HG03175 (cell line): ENCODE data around the gene TJP2.

Experiments used
- ATAC-seq: cut with Tn5 transposase; IDR thresholded peaks from one replicate; pipeline ENCODE4 v1.9.1; 2021; ENCODE audit warnings: mild to moderate bottlenecking, moderate library complexity; ENCODE audit not compliant: unreplicated experiment

TJP2 gene

DNA sequence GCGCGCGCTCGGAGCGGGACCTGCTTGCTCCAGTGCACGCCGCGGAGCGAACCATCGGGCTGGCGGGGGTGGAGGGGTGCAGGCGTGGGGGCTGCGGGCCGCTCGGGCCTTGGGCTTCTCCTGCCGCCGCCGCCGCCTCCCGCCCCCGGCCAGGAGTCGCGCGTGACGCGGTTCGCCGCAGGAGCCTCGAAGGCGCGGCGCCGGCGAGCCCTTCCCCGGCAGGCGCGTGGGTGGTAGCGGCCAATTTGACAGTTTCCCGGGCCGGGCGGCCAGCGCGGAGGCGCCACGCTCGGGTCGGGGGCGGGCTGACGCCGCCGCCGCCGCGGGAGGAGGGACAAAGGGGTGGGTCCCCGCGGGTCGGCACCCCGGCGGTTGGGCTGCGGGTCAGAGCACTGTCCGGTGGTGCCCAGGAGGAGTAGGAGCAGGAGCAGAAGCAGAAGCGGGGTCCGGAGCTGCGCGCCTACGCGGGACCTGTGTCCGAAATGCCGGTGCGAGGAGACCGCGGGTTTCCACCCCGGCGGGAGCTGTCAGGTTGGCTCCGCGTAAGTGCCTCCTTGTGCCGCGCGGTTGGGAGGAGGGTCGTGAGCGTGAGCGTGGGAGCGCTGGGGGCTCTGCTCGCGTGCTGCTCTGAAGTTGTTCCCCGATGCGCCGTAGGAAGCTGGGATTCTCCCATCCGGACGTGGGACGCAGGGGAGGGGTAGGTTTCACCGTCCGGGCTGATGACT is at the start of gene TJP2:
TJP2 (plus strand) TSS at position 387 of the 725 bp plus-strand sequence; CDS start at position 483, 96 bp downstream.
- peak; percentile 49 for ATAC-seq

DNA sequence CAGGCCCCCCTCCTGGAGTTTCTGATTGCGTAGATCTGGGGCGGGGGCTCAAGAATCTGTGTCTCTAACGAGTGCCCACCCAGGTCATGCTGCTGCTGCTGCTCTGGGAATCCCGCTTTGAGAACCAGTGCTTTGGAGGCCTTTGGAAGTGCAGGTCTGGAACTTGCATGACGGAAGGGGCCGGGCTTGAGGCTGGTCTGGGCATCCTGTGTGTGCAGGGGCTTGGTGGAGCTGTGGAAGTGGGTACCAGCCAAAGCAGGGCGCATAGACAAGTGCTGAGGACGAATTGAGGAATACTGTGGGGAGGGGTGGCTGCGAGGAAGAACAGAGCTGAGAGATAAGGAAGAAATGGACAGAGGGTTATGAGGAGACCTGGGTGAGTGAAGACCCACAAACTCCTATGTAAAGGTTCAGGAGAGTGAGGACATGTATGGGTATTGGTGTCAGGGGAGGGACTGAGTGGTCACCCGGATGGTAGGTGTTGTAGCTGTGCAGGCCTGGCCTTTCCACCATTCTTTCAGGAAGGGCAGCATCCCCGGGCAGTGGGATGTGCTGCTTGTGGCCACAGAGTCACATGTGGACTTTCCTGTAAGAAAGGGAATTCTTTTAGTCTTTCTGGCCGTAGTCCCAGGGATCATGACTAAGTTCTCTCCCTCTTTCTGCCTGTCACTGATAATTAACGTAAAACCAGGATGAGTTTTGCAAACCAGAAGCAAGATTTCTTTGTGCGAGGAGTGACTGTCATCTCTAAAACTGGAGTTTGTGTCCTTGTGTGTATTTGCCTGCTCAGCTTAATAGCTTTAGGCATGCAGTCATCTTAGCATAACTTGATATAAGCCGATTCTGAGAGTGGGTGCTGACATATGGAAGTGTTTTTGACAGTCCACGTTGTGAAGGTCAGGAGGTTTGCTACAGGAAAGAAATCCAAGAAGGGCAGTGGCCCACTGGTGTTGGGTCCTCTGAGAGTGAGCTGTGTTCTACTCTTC is 43.3 kb upstream of the TJP2 start:
- no peak for ATAC-seq

DNA sequence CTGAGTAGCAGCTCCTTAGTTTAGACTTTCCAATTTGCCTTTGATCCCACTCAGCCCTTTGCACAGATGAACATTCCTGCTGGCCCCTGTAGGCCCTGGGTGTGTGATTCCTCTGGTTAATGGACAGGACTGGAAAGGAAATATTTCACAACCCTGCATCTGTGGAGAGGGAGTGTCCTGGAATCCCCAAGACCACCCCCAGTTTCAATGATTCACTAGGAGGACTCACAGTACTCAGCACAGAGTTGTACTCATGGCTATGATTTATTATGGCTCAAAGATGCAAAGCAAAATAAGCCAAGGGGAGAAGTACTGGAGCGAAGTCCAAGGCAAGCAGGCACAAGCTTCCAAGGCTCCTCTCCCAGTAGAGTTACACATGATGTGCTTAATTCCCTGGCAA is 42.4 kb upstream of the TJP2 start:
- ATAC-seq: no peak

DNA sequence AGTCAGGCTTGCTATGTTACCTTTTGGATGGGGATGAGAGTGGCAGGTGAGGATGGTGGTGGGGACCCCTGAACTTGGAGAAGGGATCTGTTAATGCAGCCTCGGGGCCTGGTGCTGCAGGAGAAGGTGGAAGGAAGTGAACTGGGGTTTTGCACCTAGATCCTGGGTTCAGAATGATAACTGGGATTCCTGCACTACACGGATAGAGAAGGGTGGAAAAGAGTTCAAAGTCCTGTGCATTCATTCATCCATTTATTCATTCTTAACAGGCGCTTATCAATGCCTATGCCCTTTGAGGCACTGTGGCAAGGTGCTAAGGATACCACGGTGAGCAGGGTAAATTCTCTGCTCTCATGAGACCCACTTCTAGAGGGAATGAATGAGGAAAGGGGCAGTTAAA is 41.7 kb upstream of the TJP2 start:
- no peak for ATAC-seq

DNA sequence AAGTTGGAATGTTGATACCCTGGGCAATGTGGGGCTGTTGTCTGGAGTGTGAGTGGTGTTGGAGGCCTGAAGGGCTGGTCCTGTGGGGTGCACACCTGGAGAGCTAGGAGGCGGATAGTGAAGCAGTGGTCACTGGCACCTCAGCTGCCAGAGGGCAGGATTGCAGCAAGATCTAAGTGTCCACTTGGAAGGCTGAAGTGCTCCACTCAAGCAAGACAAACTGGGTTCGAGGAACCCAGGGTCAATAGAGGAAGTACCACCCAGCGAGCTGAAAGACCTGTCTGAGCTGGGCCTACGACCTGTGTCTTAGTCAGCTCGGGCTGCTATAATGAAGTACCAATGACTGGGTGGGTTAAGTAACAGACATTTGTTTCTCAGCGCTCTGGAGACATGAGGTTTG is 39.7 kb upstream of the TJP2 start:
- ATAC-seq: no peak

DNA sequence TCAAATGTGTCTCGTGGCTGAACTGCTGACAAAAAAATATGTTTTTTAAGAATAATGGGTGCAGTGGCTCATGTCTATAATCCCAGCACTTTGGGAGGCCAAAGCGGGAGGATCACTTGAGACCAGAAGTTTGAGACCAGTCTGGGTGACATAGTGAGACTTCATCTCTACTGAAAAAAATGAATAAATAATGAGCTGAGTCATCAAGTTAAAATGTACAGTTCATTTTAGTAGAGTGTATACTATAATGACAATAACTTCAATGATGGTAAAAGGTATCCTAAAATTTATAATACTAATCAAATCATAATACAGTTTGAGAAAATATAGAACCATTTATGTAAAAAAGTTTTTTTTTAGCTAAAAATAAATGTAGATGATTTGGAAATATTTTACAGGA is 37.9 kb upstream of the TJP2 start:
- no peak for ATAC-seq

DNA sequence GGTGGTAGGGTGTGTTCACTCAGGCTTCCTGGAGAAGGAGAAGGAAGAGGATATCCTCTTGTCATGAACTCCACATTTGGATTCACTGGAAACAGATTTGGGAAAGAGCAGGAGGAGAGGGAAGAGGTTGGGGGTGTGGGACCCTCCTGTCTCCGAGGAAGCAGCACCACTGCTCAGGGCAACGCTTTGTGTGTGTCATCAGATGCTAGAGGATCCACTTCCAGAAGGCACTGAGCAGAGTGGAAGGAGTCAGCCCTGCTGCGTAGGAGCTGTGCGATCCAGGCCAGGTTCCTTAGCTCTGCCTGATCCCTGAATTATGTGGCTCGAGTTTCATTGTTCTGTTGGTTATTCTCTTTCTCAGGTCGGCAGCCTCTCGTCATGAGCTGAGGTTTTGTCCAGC is 37.3 kb upstream of the TJP2 start:
- ATAC-seq: no peak

DNA sequence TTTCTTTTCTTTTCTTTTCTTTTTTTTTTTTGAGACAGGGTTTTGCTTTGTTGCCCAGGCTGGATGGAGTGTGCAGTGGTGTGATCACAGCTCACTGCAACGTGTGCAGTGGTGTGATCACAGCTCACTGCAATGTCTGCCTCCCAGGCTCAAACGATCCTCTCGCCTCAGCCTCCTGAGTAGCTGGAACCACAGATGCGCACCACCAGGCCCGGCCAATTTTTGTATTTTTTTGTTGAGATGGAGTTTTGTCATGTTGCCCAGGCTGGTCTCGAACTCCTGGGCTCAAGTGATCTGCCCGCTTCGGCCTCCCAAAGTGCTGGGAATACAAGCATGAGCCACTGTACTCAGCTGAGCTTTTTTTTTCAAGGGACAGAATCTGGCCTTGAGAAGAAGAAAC is 36.8 kb upstream of the TJP2 start:
- ATAC-seq: no peak

DNA sequence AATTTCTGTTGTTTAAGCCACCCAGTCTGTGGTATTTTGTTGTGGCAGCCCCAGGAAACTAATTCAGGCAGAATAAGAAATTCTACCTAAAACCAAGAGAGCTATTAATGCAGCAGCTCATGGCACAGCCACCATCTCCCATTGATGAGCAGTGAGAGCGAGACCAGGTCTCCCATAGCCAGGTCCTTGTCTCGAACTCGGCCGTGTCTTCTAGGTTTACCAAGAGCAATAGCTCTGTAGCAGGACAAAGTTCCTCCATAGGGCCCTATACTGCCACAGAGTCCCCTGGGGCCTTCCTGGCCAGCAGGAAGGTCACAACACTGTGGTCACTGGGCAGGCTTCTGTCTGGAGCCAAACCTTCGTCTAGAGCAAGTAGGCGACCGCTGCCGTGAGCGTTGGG is 34.5 kb upstream of the TJP2 start:
- ATAC-seq: no peak

DNA sequence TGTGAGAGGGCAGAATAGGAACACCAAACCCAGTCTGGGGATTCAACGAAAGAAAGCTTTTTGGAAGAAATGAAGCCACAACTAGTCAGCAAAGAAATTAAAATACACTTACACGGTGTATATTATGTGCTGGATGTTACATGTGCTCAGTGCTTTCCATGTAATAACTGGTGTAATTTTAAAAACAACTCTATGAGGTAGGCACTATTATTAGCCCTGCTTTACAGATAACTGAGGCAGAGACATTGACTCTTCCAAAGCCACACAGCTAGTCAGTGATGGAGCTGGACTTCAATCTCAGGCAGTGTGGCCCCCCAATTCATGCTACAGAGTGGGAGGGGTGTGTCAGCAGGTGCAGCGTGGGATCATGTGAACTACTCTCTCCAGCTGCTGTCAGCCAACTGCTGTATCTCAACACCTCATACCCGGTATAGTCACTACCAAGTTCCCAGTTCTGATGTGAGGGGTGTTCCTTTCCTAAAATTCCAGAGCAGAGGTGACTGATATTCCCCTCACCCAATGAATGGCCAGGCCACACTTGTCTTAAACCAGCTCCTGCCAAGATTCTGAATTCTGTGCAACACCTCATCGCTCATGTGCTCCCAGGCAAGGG is 33.8 kb upstream of the TJP2 start:
- no peak for ATAC-seq

DNA sequence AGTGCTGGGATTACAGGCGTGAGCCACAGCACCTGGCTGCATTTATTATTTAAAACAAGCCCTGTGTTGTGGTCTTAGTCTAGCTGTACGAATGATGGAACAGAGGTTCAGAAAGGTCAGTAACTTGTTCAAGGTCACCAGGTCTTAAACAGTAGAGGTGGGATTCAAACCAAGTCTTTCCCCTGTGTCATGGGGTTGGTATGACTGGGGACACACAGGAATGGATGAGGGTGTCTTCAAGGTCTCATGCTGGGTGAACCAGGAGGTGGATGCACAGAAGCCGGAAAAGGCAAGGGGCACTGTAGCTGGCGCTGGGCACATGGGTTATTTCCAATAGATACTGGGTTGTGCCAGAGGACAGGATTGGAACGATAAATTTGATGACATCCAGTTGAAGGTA is 32.2 kb upstream of the TJP2 start:
- no peak for ATAC-seq

DNA sequence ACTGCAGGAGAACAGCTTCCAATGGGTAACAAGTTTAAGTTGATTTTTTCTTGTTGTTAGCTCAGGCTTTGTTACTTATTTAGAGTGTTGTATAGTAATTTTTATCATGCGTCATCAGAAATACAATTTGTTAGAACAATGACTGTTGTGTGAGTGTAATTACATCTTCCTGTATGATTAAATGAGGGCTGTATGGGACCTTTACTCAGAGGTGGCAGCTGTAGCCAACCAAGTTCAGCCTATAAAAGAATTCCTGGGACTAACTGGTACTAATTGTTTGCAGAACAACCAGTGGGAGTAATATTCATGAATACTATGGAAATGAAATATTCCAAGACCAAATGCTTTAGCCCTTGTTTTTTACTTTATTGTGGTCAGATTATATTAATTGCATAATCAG is 30.8 kb upstream of the TJP2 start:
- no peak for ATAC-seq

DNA sequence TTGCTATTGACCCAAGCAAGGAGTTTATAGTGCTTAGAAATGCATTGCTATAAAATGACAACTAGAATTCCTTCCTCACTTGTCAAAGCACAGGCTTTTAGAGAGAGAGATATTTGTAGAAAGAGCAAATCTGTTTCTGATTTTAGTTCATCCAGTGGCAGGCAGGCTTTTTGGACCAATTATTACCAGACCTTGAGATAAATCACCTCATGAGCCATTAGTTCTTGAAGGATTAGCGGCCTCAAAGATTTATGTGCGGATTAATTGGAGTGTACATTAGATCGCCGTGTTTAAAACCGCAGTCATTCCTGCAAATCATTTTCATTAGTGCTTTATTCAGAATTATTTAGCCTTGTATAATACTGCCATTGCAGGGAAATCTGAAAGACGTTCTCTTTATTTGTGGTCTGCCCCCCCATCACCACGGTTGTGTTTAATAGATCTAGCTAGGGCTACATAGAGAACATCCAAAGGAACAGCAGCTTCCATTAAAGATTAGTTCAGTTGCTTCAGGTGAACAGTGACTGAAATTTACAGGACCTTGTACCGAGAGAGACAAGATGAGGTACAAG is 28.8 kb upstream of the TJP2 start:
- no peak for ATAC-seq

DNA sequence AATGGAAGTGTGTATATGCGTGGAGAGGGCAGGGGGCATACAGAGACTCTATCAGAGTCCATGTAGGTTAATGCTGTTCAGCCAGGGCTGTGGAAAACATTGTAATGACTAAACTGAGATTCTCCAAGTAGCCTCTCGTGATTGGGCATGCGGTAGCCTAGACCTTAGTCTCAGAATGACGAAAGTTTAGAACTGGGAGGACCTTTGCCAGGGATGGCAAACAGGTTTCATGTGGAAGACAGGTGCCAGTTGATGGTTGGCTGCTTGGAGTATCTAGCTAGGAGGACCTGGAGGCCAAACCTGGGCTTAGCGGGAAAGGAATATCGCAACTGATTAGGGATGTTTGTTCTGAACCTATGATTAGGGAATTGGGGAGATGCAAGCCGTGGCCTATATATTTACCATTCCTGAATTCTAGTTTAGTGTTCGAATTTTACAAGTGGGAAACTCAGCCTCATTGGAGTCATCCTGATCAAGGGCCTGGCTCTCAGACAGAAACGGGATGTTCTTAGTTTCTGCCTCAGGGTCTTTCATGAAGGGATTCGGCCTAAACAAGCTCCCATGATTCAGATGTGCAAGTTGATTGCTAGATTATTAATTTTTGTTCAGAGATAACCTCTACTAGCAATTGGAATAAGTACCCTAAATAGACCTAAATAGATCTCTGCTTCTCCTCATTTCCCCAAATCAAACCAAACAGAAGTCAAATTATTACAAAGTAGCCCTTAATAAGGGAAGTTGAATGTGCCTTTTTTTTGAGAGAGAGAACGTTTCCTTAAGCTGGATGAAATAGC is 26.8 kb upstream of the TJP2 start:
- ATAC-seq: no peak

DNA sequence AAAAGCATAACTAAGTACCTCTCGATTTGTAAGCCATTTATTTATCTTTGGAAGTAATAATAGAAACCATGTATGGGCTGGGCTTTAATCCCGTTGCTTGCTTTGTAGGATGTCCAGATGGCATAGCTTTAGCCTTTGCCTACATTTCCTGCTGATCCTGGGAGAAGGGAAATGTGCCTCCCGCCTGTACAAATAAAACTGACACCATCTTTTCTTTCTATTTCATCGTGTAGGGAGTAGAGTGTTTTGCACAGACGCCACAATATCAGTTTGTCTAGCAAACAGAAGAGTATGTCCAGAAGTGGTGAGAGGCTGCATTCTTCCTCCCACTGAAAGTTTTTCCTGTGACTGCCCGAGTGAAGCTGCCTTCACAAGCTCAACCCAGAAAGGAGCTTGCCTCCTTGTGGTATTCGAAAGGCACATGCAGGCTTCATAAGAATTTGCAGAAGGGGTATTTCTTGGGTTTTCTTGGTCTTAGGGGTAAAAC is 24.7 kb upstream of the TJP2 start:
- ATAC-seq: no peak

DNA sequence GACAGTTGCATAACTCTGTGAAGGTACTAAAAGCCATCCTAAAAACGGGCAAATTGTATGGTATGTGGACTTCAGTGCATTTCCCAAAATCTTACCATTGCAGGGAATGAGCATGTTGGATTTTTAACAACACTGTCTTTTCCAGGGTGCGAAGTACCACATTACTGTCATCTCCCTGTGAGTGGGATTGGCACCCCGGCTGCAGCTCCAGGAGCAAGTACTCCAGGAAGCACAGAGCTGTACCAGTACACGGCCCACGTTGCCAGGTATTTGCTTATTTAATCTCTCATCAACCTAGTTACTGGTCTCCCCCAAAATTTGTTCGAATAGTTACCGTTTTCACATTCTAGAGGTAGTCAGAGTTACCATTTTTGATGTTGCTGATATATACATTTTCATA is 22.6 kb upstream of the TJP2 start:
- ATAC-seq: no peak

DNA sequence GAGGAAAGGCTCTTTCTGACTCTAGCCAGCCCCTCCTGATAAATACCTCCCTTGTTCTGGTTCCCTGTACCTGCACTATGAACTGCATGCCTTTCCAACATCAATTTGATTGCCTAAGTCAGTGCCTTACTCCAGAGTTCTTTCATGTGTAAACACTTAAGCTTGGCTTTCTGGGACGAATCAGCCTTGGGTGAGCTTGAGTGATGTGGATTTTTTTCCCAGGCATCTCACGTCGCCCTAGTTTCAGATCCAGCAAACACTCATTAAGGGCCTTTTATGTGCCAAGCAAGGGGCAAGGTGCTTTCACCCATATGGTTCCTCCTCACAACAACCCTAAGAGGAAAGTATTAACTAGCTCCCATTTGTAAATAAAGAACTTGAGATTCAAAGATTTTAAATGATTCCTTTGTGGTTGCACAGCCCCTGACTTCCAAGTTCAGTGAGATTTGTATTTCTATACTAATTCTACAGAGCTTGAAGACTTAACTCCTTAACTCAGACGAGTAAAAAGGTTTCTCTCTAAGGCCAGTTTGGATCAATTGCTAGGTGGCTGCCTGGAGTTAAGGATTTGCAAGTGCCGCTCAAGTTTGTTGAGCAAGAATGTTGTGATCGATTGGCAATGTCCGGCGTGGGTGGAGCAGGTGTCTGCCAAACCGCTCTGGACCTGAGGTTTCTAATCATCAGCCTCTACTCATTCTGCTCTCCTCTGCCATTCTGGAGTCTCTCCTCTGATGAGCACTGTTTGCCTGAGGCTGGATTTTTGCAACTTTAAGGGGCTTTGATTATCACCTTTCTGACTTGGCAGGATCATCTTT is 20.2 kb upstream of the TJP2 start:
- ATAC-seq: no peak

DNA sequence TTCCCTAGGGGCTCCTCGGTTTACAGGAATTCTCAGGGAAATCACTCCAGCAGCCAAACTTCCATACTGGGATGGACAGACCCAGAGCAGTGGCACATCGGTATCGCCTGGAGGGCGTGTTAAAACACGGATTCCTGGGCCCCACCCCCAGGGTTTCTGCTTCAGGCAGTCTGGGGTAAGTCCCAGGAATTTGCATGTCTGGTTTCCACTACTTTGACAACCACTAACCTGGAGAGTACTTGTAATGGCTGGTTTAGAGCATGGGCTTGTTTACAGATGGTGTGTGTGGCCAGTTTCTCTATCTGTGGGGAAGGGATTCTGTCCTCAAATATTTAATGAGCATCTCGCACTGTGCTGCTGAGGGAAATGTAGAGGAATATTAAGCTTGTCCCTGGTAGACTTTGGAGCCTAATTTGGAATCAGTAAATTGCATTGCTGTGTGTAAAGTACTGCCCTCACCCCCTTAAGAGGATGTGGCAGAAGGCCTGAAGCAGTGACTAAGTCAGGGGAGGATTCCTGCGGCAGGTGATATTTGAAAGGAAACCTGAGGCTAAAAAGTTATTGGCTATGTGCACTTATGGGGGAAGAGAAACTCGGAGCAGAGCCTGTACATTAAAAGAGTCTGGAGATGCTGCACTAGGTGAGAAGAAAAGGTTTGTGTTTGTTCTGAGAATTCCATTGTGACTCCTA is 18.6 kb upstream of the TJP2 start:
- peak; percentile 83 for ATAC-seq
